Measurements from ENCODE around the gene THPO. TPM values are rescaled to one million over a fixed set of nuclear protein-coding genes. Genes with fewer than 3 reads are reported as not detected.

THPO gene
- not detected in 2 replicates for total RNA-seq

DNA sequence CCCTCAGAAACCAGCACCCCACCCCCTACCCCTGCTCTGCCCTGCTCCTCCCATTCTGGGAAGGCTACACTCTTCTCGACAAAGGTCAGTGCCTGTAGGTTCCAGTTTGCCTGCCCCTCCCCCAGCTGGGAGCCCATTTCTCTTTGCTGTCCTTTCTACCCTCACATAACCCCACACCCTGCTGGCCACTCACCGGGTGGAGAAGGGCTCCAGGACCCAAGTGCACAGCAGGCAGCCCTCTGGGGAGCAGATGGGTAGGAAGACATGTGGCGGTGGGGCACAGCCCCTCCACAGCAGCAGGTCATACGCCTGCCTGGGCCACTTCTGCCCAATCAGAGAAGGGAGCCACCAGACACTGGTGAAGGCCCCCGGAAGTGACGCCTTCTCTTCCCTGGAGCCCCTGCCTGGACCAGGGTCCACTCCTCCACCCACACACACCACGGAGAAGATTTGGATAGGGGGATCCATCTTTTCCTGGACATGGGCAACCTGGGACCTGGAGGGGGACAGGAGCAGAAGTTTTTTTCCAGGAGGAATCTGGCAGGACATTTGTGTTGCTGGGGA lies at the start of gene THPO:
Gene THPO, minus strand, starts transcription at position 326 of the 564 bp plus-strand sequence. CDS start 1,948 bp downstream, outside the sequence.
- DNase-seq (ENCODE audit: extremely low read depth, low read depth, low spot score) = no peak

DNA sequence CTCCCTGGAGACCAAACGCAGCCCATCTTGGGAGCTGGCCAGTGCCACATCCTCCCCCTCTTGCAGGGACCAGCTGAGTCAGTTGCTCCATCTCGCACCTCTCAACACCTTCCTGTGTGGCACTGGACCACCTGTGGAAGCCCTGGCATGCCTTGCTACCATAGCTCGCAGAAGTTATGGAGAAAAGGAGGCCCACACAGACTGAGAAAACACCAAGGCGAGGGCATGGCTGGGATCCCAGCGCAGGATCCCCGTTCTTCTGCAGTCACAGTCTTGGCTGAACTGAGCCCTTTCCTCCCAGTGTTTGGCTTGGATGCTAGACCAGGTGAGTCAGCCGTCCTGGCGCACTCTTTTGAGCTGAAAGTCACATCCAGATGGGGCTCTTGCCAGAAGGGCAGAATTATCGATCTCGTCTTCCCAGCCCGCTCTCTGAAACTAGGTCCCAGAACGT lies 48.7 kb upstream of the THPO start:
- DNase-seq (ENCODE audit: extremely low read depth, low read depth, low spot score) = no peak

DNA sequence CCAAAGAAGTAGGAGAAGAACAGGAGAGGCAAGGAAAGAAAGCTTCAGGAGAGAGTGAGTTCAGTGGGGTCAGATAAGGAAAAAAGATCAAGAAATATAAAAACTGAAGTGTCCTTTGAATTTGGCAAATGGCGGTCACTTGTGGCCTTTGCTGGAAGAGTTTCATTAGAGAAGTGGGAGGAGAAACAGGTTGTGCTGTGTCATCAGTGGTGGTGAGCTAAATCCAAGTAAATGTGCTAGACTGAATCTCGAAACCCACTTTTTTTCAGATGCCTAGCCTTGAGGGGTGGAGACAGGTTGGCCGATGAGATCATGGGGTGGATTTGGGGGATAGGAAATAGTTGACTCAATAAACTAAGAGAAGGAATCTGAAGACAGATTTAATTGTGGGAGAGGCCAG lies 45.6 kb upstream of the THPO start:
- no peak for DNase-seq (ENCODE audit: extremely low read depth, low read depth, low spot score)

DNA sequence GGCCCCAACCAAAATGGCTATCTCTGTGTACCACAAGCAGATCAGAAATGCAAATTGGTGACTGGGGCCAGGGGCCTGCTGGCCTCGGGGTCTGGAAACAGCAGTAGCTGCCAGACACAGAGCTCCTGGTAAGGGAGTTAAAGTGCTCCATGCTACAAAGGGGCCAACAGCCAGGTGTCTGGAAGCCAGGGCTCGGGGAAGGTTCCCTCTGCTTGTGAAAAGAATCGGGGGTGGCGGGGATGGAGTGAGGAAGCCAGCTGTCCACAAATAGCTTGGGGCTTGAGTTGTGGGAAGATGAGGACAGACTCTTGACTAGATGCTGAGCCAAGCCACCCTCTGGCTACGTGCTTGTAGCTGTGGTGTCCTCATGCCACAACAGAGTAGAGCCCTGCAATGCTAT lies 41.2 kb upstream of the THPO start:
- DNase-seq (ENCODE audit: extremely low read depth, low read depth, low spot score) = no peak

DNA sequence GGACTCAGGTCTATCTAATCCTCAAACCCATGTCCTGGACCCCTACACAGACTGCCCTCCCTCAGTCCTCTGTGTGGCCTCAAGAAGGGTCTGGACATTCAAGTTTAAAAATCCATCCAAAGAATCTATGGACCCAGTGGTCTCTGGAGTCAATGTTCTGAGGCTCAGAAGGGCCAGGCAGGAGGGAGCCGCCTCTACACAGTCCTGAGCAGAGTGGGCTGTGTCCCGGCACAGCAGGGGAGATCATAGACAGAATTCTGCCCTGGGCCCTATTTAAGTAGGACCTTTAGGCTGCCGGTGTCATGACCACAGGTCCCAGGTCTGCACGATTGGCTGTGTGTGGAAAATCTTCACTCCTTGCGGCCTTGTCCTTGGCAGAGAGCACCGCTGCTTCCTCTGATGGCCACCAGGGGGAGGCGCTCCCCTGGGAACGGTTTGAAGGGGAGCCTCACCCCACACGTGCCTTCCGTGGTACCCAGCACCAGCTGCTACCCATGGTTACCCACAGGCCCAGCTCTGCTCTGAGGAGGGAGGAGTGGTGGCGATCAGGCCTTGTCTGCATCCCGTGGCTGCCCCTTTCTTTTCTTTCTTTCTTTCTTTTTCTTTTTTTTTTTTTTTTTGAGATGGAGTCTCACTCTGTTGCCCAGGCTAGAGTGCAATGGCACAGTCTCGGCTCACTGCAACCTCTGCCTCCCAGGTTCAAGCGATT lies 39.8 kb upstream of the THPO start:
- DNase-seq (ENCODE audit: extremely low read depth, low read depth, low spot score) = no peak

DNA sequence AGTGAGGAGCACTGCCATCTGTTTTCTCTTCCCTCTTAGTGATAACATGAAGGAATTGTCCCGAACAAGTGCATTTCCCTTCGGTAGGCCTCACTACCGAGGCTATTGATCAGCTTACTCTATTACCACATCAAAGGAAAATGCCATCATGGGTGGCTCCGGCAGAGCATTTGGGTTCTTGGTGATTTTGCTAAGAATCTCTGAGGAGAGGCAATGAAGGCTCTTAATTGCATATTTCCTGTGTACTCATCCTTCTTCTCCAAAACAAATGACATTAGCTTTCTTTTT lies 37.1 kb upstream of the THPO start:
- DNase-seq (ENCODE audit: extremely low read depth, low read depth, low spot score) = no peak

DNA sequence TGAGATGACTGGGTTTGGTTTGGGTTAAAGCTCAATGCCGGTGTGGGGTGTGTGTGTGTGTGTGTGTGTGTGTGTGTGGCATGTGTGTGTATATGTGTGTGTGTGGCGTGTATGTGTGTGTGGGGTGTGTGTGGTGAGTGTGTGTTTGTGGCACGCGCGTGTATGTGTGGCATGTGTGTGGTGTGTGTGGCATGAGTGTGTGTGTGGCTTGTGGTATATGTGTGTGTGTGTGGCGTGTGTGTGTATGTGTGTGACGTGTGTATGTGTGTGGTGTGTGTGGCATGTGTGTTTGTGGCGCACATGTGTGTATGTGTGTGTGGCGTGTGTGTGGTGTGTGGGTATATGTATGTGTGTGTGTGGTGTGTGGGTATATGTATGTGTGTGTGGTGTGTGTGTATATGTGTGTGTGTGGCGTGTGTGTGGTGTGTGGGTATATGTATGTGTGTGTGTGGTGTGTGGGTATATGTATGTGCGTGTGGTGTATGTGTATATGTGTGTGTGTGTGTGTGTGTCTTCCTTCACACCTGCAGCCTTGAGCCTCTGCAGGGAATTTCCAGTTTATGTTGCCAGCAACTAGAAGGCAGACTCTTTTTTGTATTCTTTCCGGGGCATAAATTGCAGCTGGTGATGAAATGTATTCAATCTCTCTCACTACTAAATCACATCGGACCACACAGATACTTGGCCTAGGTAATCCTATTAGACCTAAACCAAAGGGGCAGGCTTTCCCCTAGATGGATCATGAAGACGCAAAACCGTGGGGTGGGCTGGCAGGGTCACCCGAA lies 36.6 kb upstream of the THPO start:
- DNase-seq (ENCODE audit: extremely low read depth, low read depth, low spot score) = no peak

DNA sequence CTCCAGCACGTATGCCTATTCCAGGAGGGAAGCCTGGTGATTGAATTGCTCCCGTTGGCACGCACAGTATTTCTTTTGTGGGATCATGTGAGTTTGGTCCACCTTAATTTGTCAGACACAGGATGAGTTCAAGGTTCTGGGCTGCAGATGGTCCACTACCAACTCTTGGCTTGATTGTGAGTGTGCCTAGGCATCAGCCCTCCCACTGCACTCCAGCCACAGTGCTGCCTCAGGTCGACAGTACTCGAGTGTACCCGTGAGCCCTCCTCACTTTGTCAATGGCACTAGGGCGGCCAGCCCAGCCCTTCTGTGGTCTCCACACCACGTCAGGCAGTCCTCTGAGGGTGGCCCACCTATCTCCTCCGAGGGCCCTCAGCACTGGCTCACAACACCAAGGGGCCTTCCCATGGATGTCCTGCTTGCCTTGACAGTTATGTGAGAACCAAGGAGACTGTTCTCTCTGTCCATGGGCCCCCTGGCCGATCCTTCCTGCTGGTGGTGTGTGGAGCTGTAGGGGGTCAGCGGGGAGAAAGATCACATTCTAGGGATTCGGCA lies 32.0 kb upstream of the THPO start:
- DNase-seq (ENCODE audit: extremely low read depth, low read depth, low spot score) = no peak

DNA sequence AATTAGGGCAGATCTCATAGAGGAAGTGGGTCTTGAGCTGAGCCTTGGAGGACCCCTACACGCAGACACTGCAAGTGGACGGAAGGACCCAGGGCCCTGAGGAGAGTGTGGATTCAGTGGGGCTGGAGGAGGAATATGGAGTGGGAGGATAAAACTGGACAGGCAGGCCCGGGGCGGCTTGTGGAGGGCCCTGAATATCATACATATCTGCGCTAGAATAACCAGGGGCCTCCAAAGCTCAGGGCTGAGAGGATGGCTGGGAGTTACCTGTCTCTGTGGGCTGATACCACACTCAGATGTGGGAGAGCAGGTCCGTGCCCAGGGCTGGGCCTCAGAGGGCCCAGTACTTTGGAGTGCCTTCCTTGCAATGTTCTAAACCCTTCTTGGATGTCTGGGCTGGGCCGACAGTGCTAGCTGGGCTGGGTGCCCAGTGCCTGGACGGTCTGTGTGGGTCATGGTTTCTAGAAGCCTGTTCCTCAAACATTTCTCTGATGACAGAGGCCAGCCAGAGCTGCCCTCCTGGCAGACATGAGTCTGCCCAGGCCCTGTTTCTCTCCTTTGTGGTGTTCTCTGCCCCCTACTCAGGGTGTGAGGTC lies 31.4 kb upstream of the THPO start:
- no peak for DNase-seq (ENCODE audit: extremely low read depth, low read depth, low spot score)

DNA sequence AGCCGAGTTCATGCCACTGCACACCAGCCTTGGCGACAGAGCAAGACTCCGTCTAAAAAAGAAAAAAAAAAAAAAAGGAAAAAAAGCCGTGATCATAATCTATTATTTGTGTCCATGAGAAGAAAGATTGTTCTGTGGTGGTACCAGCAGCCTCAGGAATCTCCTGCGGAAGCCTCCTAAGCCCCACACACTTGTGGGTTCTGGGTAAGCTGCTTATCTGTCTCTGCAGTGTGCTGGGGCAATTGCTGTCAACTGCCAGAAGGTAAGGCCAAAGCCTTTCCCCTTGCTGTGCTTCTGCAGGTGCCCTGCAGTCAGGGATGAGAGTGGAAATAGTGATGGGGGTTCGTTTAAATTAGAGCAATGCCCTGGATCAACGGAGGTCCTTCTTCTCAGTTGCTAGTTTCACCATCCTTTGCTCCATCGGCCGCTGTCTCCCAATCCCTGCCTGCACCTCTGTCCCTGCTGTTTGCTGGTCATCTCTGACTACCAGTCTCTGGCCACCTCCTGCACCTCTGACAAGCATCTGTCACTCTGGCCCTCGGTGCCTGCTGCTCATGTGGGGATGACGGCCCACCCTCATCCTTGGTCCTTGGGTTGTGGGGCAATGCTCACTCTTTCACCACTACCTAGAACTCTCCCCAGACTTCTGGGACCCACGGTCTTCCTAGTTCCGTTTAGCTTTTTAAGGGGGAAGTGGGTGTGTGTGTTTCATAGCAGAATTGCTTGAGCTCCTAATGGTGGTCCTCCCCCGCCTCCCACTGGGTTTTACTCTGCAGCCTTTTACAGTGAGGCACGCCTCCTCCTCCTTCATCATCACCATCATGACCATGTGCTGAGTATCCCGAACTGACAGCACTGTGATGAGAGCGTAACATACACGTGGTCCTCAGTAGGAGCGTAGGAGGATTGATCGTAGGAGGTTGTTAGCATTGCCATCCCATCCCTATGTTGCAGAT lies 27.3 kb upstream of the THPO start:
- DNase-seq (ENCODE audit: extremely low read depth, low read depth, low spot score) = no peak

DNA sequence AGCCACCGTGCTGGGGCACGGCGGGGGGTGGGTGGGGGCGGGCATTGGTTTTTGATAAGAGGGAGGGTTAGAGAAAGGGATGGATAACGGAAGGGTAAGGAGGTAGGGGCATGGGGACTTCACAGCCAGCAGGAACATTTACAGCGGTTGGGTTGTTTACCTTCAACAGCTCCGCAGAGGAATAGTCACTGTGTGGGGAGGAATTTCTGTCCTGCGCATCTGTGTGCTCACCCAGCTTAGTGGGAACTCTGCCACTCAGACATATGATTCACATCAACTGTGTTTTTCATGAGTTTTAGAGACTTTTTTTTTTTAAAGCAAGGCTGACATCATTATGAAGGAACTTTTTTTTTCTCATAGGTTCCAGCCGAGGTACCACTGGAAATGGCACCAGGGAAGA lies 21.4 kb upstream of the THPO start:
- no peak for DNase-seq (ENCODE audit: extremely low read depth, low read depth, low spot score)

DNA sequence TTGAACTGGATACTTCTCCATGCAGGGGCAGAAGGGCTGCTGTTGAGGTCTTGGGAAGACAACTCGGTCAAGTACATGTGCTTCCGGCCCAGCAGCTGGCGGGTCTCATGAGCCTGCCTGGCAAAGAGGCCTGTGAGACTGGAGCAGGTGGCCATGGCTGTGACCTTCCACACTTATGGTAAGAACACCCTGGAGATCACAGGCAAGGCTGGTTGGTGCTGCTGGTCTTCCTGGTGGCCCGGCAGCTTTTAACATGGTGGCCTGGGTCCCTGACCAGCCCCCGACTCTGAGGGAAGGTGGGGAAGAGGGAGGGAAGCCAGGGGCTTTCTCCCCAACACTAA lies 17.3 kb upstream of the THPO start:
- no peak for DNase-seq (ENCODE audit: extremely low read depth, low read depth, low spot score)

DNA sequence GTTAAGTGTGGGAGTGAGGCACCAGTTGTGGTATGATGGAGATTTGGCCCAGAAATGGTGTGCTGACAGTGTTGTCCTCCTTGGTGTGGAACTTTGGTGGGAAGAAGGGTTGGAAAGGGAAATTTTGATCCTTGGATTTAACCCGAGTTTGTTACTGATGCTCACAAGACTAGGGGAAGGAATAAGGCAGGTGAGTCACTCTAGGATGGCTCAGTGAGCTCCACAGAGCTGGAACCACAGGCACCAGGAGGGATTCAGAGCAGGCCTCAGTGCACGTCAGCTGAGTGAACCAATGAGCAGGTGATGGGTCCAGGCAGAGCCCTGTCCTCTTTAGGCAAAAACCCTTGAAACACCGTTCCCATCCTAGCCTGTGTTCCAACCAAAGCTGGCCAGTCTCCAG lies 13.3 kb upstream of the THPO start:
- DNase-seq (ENCODE audit: extremely low read depth, low read depth, low spot score) = no peak

DNA sequence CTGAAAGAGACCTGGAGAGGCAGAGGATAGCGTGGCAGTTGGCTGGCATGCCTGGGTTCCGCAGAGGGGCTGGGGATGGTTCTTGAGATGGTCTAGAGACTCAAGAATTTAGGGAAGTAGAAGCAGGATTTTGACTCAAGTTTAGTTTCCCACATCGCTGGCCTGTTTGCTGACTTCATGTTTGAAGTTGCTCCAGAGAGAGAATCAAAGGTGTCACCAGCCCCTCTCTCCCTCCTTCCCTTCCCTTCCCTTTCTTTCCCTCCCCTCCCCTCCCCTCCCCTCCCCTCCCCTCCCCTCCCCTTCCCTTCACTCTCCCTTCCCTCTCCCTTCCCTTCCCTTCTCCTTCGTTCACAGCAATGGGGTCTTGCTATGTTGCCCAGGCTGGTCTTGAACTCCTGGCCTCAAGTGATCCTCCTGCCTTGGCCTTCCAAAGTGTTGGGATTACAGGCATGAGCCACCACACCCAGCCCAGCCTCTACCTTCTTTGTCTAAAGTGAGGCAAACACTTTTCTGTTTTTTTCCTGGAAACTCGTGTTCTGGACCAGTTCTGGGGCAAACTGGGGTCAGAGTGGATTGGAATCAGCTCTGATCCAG lies 12.0 kb upstream of the THPO start:
- DNase-seq (ENCODE audit: extremely low read depth, low read depth, low spot score) = no peak

DNA sequence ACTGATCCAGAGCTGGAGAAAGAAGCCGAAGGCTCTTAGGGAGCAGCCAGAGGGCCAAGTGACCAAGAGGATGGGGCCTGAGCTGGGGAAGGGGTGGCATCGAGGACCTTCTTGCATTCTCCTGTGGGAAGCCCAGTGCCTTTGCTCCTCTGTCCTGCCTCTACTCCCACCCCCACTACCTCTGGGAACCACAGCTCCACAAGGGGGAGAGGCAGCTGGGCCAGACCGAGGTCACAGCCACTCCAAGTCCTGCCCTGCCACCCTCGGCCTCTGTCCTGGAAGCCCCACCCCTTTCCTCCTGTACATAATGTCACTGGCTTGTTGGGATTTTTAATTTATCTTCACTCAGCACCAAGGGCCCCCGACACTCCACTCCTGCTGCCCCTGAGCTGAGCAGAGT lies 11.4 kb upstream of the THPO start:
- DNase-seq (ENCODE audit: extremely low read depth, low read depth, low spot score) = no peak

DNA sequence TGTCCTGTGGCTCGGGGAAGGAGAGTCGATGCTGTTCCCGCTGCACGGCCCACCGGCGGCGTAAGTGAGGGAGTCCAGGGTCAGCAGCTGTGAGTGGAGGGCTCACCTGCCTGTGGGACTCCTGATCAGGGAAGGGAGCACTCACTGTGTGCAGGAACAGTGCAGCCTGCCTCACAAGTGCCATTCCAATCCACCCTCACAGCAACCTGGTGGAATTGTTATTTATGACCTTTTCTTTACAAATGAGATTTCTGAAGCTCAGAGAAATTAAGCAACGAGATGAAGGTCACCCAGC lies 10.9 kb upstream of the THPO start:
- DNase-seq (ENCODE audit: extremely low read depth, low read depth, low spot score) = no peak

DNA sequence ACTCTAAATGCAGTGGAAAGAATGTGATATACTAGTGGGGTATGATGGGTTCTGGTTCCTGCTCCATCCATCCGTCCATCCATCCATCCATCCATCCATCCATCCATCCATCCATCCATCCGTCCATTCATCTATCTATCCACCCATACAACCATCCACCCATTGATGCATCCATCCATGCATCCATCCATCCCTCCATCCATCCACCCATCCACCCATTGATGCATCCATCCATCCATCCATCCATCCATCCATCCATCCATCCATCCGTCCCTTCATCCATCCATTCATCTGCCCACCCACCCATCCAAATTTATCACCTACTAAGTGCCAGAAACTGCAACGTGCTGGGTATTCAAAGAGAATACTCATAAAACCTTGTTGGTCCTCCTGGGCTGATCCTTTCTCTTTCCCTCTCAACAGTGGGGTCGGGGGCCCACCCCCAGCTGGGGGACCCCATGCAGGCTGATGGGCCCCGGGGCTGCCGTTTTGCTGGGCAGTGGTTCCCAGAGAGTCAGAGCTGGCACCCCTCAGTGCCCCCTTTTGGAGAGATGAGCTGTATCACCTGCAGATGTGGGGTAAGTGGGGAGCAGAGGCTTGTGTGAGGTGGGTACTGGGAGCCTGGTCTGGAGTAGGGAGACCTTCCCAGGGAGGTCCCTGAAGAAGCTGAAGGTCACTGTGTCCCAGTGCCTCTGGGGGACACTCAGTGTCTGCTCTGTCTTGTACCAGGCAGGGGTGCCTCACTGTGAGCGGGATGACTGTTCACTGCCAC lies 10.3 kb upstream of the THPO start:
- DNase-seq (ENCODE audit: extremely low read depth, low read depth, low spot score) = no peak

DNA sequence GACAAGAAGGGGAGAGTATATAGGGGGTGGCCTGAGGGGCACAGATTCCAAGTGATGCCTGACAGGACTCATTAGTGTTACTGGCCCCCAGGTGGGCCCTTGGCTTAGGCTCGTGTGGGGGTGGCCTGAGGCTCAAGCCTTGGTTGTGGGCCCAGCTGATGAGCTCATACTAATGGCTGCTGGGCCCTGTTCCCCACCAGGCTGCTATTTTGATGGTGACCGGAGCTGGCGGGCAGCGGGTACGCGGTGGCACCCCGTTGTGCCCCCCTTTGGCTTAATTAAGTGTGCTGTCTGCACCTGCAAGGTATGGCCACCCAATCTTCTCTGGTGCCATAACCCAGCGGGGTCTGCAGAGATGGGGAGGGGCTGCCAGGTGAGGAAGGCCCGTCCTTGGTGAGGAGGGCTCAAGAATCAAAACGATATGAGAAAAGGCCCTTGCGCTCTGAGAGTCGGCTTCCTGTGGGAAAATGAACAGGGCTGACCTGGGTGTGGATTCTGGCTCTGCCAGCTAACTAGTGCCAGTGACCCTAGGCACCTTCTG lies 9.2 kb upstream of the THPO start:
- DNase-seq (ENCODE audit: extremely low read depth, low read depth, low spot score) = no peak

DNA sequence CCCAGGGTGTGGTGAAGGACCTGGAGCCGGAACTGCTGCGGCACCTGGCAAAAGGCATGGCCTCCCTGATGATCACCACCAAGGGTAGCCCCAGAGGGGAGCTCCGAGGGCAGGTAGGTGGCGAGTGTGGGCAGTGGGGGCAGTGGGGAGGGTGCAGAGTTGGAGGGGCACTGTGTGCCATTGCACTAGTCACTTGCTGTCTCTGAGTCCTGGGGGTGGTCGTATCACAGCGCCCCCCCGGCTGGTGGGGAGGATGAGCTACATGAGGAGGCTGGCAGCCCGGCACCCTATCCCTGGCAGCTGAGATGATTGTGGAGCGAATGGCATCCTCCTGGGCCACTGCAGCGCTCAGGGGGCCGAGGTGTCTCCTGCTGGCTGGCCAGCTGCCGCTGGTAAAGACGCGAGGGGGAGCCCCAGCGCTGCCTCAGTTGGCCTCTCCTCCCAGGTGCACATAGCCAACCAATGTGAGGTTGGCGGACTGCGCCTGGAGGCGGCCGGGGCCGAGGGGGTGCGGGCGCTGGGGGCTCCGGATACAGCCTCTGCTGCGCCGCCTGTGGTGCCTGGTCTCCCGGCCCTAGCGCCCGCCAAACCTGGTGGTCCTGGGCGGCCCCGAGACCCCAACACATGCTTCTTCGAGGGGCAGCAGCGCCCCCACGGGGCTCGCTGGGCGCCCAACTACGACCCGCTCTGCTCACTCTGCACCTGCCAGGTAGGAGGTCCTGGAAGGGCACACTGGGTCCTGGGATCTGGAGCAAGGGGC lies 8.2 kb upstream of the THPO start:
- DNase-seq (ENCODE audit: extremely low read depth, low read depth, low spot score) = no peak
